Activated CD8-positive, alpha-beta memory T cell treated with anti-CD3 and anti-CD28 coated beads for 36 hours (primary cell): Measurements from ENCODE around the gene VWCE. TPM values are rescaled to one million over a fixed set of nuclear protein-coding genes. Genes with fewer than 3 reads are reported as not detected.
"Not testable (repeated sequence)": the region's sequence is repeated elsewhere in the genome, so short reads cannot be mapped to it uniquely, and the experiment has no call there.

Source experiments
- CTCF ChIA-PET: fragments of 350-600 bp; sonication (Branson Sonifier 250); formaldehyde crosslinking; loops from one replicate; lab custom pipeline; 2021; ENCODE audit warnings: antibody characterized with exemption; lab: Charles Lee
- POLR2A ChIA-PET: fragments of 350-600 bp; sonication (Branson Sonifier 250); formaldehyde crosslinking; loops from one replicate; lab custom pipeline; 2021; ENCODE audit warnings: antibody characterized with exemption; lab: Charles Lee
- total RNA-seq, 2 experiments: library from RNA; stranded (reverse); gene quantifications; one replicate each; pipeline ENCODE4 v1.2.3, GENCODE V29; 2021

The VWCE gene
- total RNA-seq, 2 experiments from 2014 or later = 11.9 to 12.5 TPM

GRCh38 chr11:61240875-61241274 lies 54.2 kb downstream of the VWCE start, which contains the start of gene PGA5:
Gene PGA5, plus strand, starts transcription at chr11:61241175. Its CDS starts 52 bp downstream, at chr11:61241227.
- POLR2A ChIA-PET, CTCF ChIA-PET: not testable (repeated sequence)

GRCh38 chr11:61240288-61240687 lies 54.8 kb downstream of the VWCE start:
- POLR2A ChIA-PET, CTCF ChIA-PET: not testable (repeated sequence)

- CTCF ChIA-PET, POLR2A ChIA-PET: not testable (repeated sequence)
Observed at GRCh38 chr11:61237130-61237529, 58.0 kb downstream of the VWCE start.

- POLR2A ChIA-PET, CTCF ChIA-PET: not testable (repeated sequence)
Observed at GRCh38 chr11:61232548-61233145, 62.5 kb downstream of the VWCE start.

- POLR2A ChIA-PET, CTCF ChIA-PET: not testable (repeated sequence)
Observed at GRCh38 chr11:61231585-61231984, 63.5 kb downstream of the VWCE start.

- POLR2A ChIA-PET, CTCF ChIA-PET: not testable (repeated sequence)
Observed at GRCh38 chr11:61231033-61231432, 64.1 kb downstream of the VWCE start.

- CTCF ChIA-PET, POLR2A ChIA-PET: not testable (repeated sequence)
Observed at GRCh38 chr11:61229458-61229857, 65.7 kb downstream of the VWCE start.

GRCh38 chr11:61226457-61227137 lies 68.5 kb downstream of the VWCE start:
- CTCF ChIA-PET = not testable (repeated sequence)

GRCh38 chr11:61222692-61223091 lies 72.4 kb downstream of the VWCE start:
- POLR2A ChIA-PET, CTCF ChIA-PET: not testable (repeated sequence)

More at GRCh38 chr11:61226457-61227137, 68.5 kb downstream of the VWCE start:
- POLR2A ChIA-PET = not testable (repeated sequence)

GRCh38 chr11:61222047-61222446 lies 73.1 kb downstream of the VWCE start, which contains the start of gene PGA4:
Gene PGA4, plus strand, starts transcription at chr11:61222347. Its CDS starts 54 bp downstream, at chr11:61222401.
- CTCF ChIA-PET, POLR2A ChIA-PET: not testable (repeated sequence)

- POLR2A ChIA-PET, CTCF ChIA-PET: not testable (repeated sequence)
Observed at GRCh38 chr11:61219016-61219415, 76.1 kb downstream of the VWCE start.

GRCh38 chr11:61218306-61218705 lies 76.8 kb downstream of the VWCE start:
- CTCF ChIA-PET = not testable (repeated sequence)

GRCh38 chr11:61213711-61214324 lies 81.3 kb downstream of the VWCE start:
- POLR2A ChIA-PET, CTCF ChIA-PET: not testable (repeated sequence)

More at GRCh38 chr11:61218306-61218705, 76.8 kb downstream of the VWCE start:
- POLR2A ChIA-PET = not testable (repeated sequence)

GRCh38 chr11:61212202-61212601 lies 82.9 kb downstream of the VWCE start:
- CTCF ChIA-PET, POLR2A ChIA-PET: not testable (repeated sequence)

GRCh38 chr11:61211327-61211952 lies 83.7 kb downstream of the VWCE start:
- CTCF ChIA-PET, POLR2A ChIA-PET: not testable (repeated sequence)

GRCh38 chr11:61210629-61211028 lies 84.5 kb downstream of the VWCE start:
- CTCF ChIA-PET, POLR2A ChIA-PET: not testable (repeated sequence)
